Measurements from ENCODE around the gene SPECC1. TPM values are rescaled to one million over a fixed set of nuclear protein-coding genes. Genes with fewer than 3 reads are reported as not detected.

Gene SPECC1
- total and polyA plus RNA-seq, 2 experiments from 2014 or later = 1.3 to 1.5 TPM

- Histone ChIP-seq H3K9me2 (ENCODE audit: insufficient read depth) (no peaks in the 10 kb centered on the region), H4K20me1 (ENCODE audit: insufficient read depth) (no peaks in the 10 kb centered on the region), H2AFZ (no peak overlapping the region), H3K4me2 (ENCODE audit: unreplicated experiment) (no peak overlapping the region), H3K79me2 (ENCODE audit: insufficient read depth) (no peaks in the 10 kb centered on the region), H3K27ac (no peak overlapping the region), H3F3A (ENCODE audit: insufficient read depth) (no peaks in the 10 kb centered on the region), H3K9me3 (ENCODE audit: low read depth) (no peaks in the 10 kb centered on the region), H3K36me3 (ENCODE audit: low read depth) (no peaks in the 10 kb centered on the region), H3K4me3 (no peak overlapping the region), H3K9ac (no peak overlapping the region), H3K27me3 (replicated peaks; ENCODE audit: insufficient read depth) (no peaks in the 10 kb centered on the region), H3K4me1 (ENCODE audit: insufficient read depth) (no peaks in the 10 kb centered on the region)
- no peak for DNase-seq
- no peak for TF ChIP-seq EZH2phosphoT487 (IDR thresholded peaks at IDR 0.05; ENCODE audit: insufficient read depth, low read depth)
- no peak for TF ChIP-seq EZH2 (IDR thresholded peaks at IDR 0.05; ENCODE audit: insufficient read depth, poor library complexity, severe bottlenecking)
- WGBS, 2 experiments (ENCODE audit: low coverage in 1 of 2, low lambda C conversion rate in 2 of 2, missing lambda C conversion rate in 2 of 2) = 78 to 84% methylated on average over 3 of the region's 3 CpGs
- in situ Hi-C loops (cut with MboI) = no loop called here
Measured at GRCh38 chr17:20242271-20242670, 233.1 kb downstream of the SPECC1 start.

GRCh38 chr17:20243524-20243923 lies 234.4 kb downstream of the SPECC1 start:
- no peaks in the 10 kb centered on the region for H3K9me3 ChIP-seq (ENCODE audit: low read depth)
- H3K9me2 ChIP-seq (ENCODE audit: insufficient read depth) = no peaks in the 10 kb centered on the region
- no peak overlapping the region for H3K4me2 ChIP-seq (ENCODE audit: unreplicated experiment)
- no peak for DNase-seq
- no peak overlapping the region for H3K27ac ChIP-seq
- in situ Hi-C loops (cut with MboI) = no loop called here
- no peak overlapping the region for H3K4me3 ChIP-seq
- no peaks in the 10 kb centered on the region for H4K20me1 ChIP-seq (ENCODE audit: insufficient read depth)
- no peaks in the 10 kb centered on the region for H3K36me3 ChIP-seq (ENCODE audit: low read depth)
- no peaks in the 10 kb centered on the region for H3K4me1 ChIP-seq (ENCODE audit: insufficient read depth)
- no peak overlapping the region for H3K9ac ChIP-seq
- H3K79me2 ChIP-seq (ENCODE audit: insufficient read depth) = no peaks in the 10 kb centered on the region
- H3K27me3 ChIP-seq (replicated peaks; ENCODE audit: insufficient read depth) = no peaks in the 10 kb centered on the region
- no peaks in the 10 kb centered on the region for H3F3A ChIP-seq (ENCODE audit: insufficient read depth)
- 80 to 84% methylated on average over 1 of the region's 1 CpG for WGBS, 2 experiments (ENCODE audit: low coverage in 1 of 2, low lambda C conversion rate in 2 of 2, missing lambda C conversion rate in 2 of 2)
- no peak overlapping the region for H2AFZ ChIP-seq
- TF ChIP-seq EZH2phosphoT487 (IDR thresholded peaks at IDR 0.05; ENCODE audit: insufficient read depth, low read depth) (no peak), EZH2 (IDR thresholded peaks at IDR 0.05; ENCODE audit: insufficient read depth, poor library complexity, severe bottlenecking) (no peak)

GRCh38 chr17:20244671-20245070 lies 235.5 kb downstream of the SPECC1 start:
- Histone ChIP-seq H3K27ac (no peak overlapping the region), H3F3A (ENCODE audit: insufficient read depth) (no peaks in the 10 kb centered on the region), H3K4me2 (ENCODE audit: unreplicated experiment) (no peak overlapping the region), H3K4me1 (ENCODE audit: insufficient read depth) (no peaks in the 10 kb centered on the region), H3K9me2 (ENCODE audit: insufficient read depth) (no peaks in the 10 kb centered on the region), H3K9me3 (ENCODE audit: low read depth) (no peaks in the 10 kb centered on the region), H3K79me2 (ENCODE audit: insufficient read depth) (no peaks in the 10 kb centered on the region), H4K20me1 (ENCODE audit: insufficient read depth) (no peaks in the 10 kb centered on the region), H3K4me3 (no peak overlapping the region), H3K27me3 (replicated peaks; ENCODE audit: insufficient read depth) (no peaks in the 10 kb centered on the region), H3K36me3 (ENCODE audit: low read depth) (no peaks in the 10 kb centered on the region), H2AFZ (no peak overlapping the region), H3K9ac (no peak overlapping the region)
- 78 to 90% methylated on average over 1 of the region's 1 CpG for WGBS, 2 experiments (ENCODE audit: low coverage in 1 of 2, low lambda C conversion rate in 2 of 2, missing lambda C conversion rate in 2 of 2)
- no peak for DNase-seq
- TF ChIP-seq EZH2phosphoT487 (IDR thresholded peaks at IDR 0.05; ENCODE audit: insufficient read depth, low read depth) (no peak), EZH2 (IDR thresholded peaks at IDR 0.05; ENCODE audit: insufficient read depth, poor library complexity, severe bottlenecking) (no peak)
- in situ Hi-C loops (cut with MboI) = no loop called here

DNA sequence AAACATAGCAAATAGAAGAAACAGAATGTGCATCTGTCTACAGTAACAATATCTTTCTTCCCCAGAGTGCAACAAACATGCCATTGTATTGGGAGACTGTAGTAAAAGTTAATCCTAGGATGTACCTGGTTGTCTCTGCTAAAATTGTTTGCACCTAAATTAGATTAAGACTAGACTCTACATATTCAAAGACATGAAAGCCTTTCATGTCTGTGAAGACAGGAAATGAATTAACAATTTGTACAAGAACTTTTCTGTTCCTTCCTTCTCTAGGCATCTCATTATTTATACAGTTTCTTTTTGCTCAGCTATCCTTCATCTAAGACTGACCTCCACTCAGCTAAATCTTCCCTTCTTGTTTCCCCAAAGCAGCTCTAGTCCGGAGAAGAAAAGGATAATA lies 237.5 kb downstream of the SPECC1 start:
- Histone ChIP-seq H3K4me2 (ENCODE audit: unreplicated experiment) (no peak overlapping the region), H3K9me2 (ENCODE audit: insufficient read depth) (no peaks in the 10 kb centered on the region), H3K4me1 (ENCODE audit: insufficient read depth) (no peaks in the 10 kb centered on the region), H3K4me3 (no peak overlapping the region), H3K27ac (no peak overlapping the region), H3F3A (ENCODE audit: insufficient read depth) (no peaks in the 10 kb centered on the region), H3K79me2 (ENCODE audit: insufficient read depth) (no peaks in the 10 kb centered on the region), H2AFZ (no peak overlapping the region), H3K27me3 (replicated peaks; ENCODE audit: insufficient read depth) (no peaks in the 10 kb centered on the region), H3K9me3 (ENCODE audit: low read depth) (no peaks in the 10 kb centered on the region), H4K20me1 (ENCODE audit: insufficient read depth) (no peaks in the 10 kb centered on the region), H3K36me3 (ENCODE audit: low read depth) (no peaks in the 10 kb centered on the region), H3K9ac (no peak overlapping the region)
- in situ Hi-C loops (cut with MboI) = no loop called here
- no peak for DNase-seq
- no peak for TF ChIP-seq EZH2 (IDR thresholded peaks at IDR 0.05; ENCODE audit: insufficient read depth, poor library complexity, severe bottlenecking)
- TF ChIP-seq EZH2phosphoT487 (IDR thresholded peaks at IDR 0.05; ENCODE audit: insufficient read depth, low read depth) = no peak
- 44 to 46% methylated on average over 1 of the region's 1 CpG for WGBS, 2 experiments (ENCODE audit: low coverage in 1 of 2, low lambda C conversion rate in 2 of 2, missing lambda C conversion rate in 2 of 2)

GRCh38 chr17:20253323-20253722 lies 244.2 kb downstream of the SPECC1 start:
- no peak overlapping the region for H3K4me3 ChIP-seq
- no peaks in the 10 kb centered on the region for H3K4me1 ChIP-seq (ENCODE audit: insufficient read depth)
- H3K9ac ChIP-seq = no peak overlapping the region
- WGBS, 2 experiments (ENCODE audit: low coverage in 1 of 2, low lambda C conversion rate in 2 of 2, missing lambda C conversion rate in 2 of 2) = 78 to 79% methylated on average over 7 of the region's 7 CpGs
- no peaks in the 10 kb centered on the region for H3K9me3 ChIP-seq (ENCODE audit: low read depth)
- no peak for DNase-seq
- TF ChIP-seq EZH2 (IDR thresholded peaks at IDR 0.05; ENCODE audit: insufficient read depth, poor library complexity, severe bottlenecking) = no peak
- TF ChIP-seq EZH2phosphoT487 (IDR thresholded peaks at IDR 0.05; ENCODE audit: insufficient read depth, low read depth) = no peak
- H3K9me2 ChIP-seq (ENCODE audit: insufficient read depth) = no peaks in the 10 kb centered on the region
- no peak overlapping the region for H3K4me2 ChIP-seq (ENCODE audit: unreplicated experiment)
- H3K27ac ChIP-seq = no peak overlapping the region
- no peaks in the 10 kb centered on the region for H3K36me3 ChIP-seq (ENCODE audit: low read depth)
- no peak overlapping the region for H2AFZ ChIP-seq
- no peaks in the 10 kb centered on the region for H4K20me1 ChIP-seq (ENCODE audit: insufficient read depth)
- in situ Hi-C loops (cut with MboI) = no loop called here
- H3F3A ChIP-seq (ENCODE audit: insufficient read depth) = no peaks in the 10 kb centered on the region
- no peaks in the 10 kb centered on the region for H3K79me2 ChIP-seq (ENCODE audit: insufficient read depth)
- H3K27me3 ChIP-seq (replicated peaks; ENCODE audit: insufficient read depth) = no peaks in the 10 kb centered on the region

Data from GM23248 (cell line).